A673 (cell line): ENCODE measurements around the gene RNF34. TPM values are rescaled to one million over a fixed set of nuclear protein-coding genes. Genes with fewer than 3 reads are reported as not detected.
A peak's percentile ranks its signal among the peaks of the same experiment; 100 is the strongest.

Source experiments
- BruUV-seq: library from RNA; stranded (reverse); fragments of 400-500 nt; replicated peaks from 2 replicates; lab custom pipeline; 2021; lab: Mats Ljungman, UMichigan
- CTCF ChIA-PET: fragments of 300-600 bp; sonication (Branson Sonifier 250); formaldehyde crosslinking; loops from one replicate; lab custom pipeline; 2022; ENCODE audit warnings: antibody characterized with exemption; lab: Charles Lee
- POLR2A ChIA-PET: fragments of 300-600 bp; sonication (Branson Sonifier 250); formaldehyde crosslinking; loops from one replicate; lab custom pipeline; 2022; ENCODE audit warnings: antibody characterized with exemption; ENCODE audit not compliant: low non-redundant PET; lab: Charles Lee
- DNase-seq: peaks from one replicate; pipeline ENCODE4 v3.0.0-alpha.2; 2015; ENCODE audit warnings: low spot score
- H3K27ac ChIP-seq: fragments of 200-600 bp; sonication (generic); 2 replicates; pipeline ENCODE4 v1.5.1; 2016; ENCODE audit warnings: mixed run types, low read depth, mild to moderate bottlenecking, mixed read lengths, antibody characterized with exemption, low read length; ENCODE audit not compliant: poor library complexity, severe bottlenecking
- H3K27me3 ChIP-seq: fragments of 200-600 bp; sonication (generic); replicated peaks from 2 replicates; pipeline ENCODE4 v1.6.1; 2017; ENCODE audit warnings: mixed run types, low read depth, mild to moderate bottlenecking, mixed read lengths, antibody characterized with exemption, low read length; ENCODE audit not compliant: insufficient read depth, poor library complexity
- H3K36me3 ChIP-seq: fragments of 200-600 bp; sonication (generic); 2 replicates; pipeline ENCODE4 v1.6.1; 2016; ENCODE audit warnings: mixed run types, mild to moderate bottlenecking, mixed read lengths, antibody characterized with exemption, low read length; ENCODE audit not compliant: insufficient read depth, poor library complexity, severe bottlenecking
- H3K4me1 ChIP-seq: fragments of 200-600 bp; sonication (generic); 2 replicates; pipeline ENCODE4 v1.6.1; 2017; ENCODE audit warnings: mixed run types, mild to moderate bottlenecking, mixed read lengths, antibody characterized with exemption, low read length; ENCODE audit not compliant: insufficient read depth, poor library complexity, severe bottlenecking
- H3K4me3 ChIP-seq: fragments of 200-600 bp; sonication (generic); 2 replicates; pipeline ENCODE4 v1.5.1; 2016; ENCODE audit warnings: low read depth, mixed run types, mild to moderate bottlenecking, mixed read lengths, low read length; ENCODE audit not compliant: poor library complexity, severe bottlenecking
- H3K9me3 ChIP-seq: fragments of 200-600 bp; sonication (generic); 2 replicates; pipeline ENCODE4 v1.6.1; 2016; ENCODE audit warnings: mixed run types, low read depth, mild to moderate bottlenecking, mixed read lengths, antibody characterized with exemption, low read length; ENCODE audit not compliant: poor library complexity, severe bottlenecking
- CTCF ChIP-seq: fragments of 300-800, 200-600 bp; sonication (generic); conservative IDR thresholded peaks from 2 replicates; pipeline ENCODE4 v1.5.1; 2017; ENCODE audit warnings: low read depth, mild to moderate bottlenecking, antibody characterized with exemption, low read length, moderate library complexity, mixed read lengths
- EZH2 ChIP-seq: fragments of 200-600 bp; sonication (generic); IDR thresholded peaks from 2 replicates; pipeline ENCODE4 v1.6.1; 2017; ENCODE audit warnings: borderline replicate concordance, low read depth, mild to moderate bottlenecking, mixed read lengths, antibody characterized with exemption, low read length; ENCODE audit not compliant: poor library complexity, severe bottlenecking
- intact Hi-C: fragments of 100-400 bp; cut with micrococcal nuclease; formaldehyde crosslinking; loops from one replicate; pipeline ENCODE4 v1.10.0; 2022; ENCODE audit not compliant: unreplicated experiment
- total RNA-seq: library from RNA; stranded (reverse); gene quantifications from 2 replicates; pipeline ENCODE4 v1.2.3, GENCODE V29; 2021

The RNF34 gene
- total RNA-seq, 1 experiment from 2014 or later = 54.6 TPM

GRCh38 chr12:121441555-121441954 lies 41.6 kb downstream of the RNF34 start:
- CTCF ChIA-PET = interaction anchor here (0.6 to 2.5 kb wide), 4 partner anchors 9 to 1054 kb away, joined by 3 to 10 read pairs (median 4); no protein-coding TSS in a partner anchor
- peaks cover 53% of the 10 kb centered on the region for H3K36me3 ChIP-seq
- H3K9me3 ChIP-seq = peaks cover 4% of the 10 kb centered on the region
- no peak for TF ChIP-seq EZH2
- TF ChIP-seq CTCF = peak; percentile 37
- intact Hi-C loops = loop anchor here (5.0 kb wide), 1 partner anchor 379 kb away; no protein-coding TSS in a partner anchor
- no TSS peak for BruUV-seq
- POLR2A ChIA-PET = no interaction called here
- DNase-seq = peak; percentile 28
- no peaks in the 10 kb centered on the region for H3K4me1 ChIP-seq
- no peak overlapping the region for H3K4me3 ChIP-seq
- no peaks in the 10 kb centered on the region for H3K27me3 ChIP-seq
- H3K27ac ChIP-seq = no peak overlapping the region

- ChIA-PET POLR2A (no interaction called here), CTCF (interaction anchor here (0.6 to 2.5 kb wide), 5 partner anchors 9 to 1055 kb away, joined by 3 to 10 read pairs (median 3); no protein-coding TSS in a partner anchor)
- Histone ChIP-seq H3K27me3 (no peaks in the 10 kb centered on the region), H3K4me3 (no peak overlapping the region), H3K9me3 (no peaks in the 10 kb centered on the region), H3K36me3 (peaks cover 47% of the 10 kb centered on the region), H3K4me1 (no peaks in the 10 kb centered on the region), H3K27ac (no peak overlapping the region)
- intact Hi-C loops = loop anchor here (2.0 to 5.0 kb wide), 2 partner anchors 107 to 380 kb away; no protein-coding TSS in a partner anchor
- no peak for TF ChIP-seq CTCF
- no peak for TF ChIP-seq EZH2
- no TSS peak for BruUV-seq
- DNase-seq = no peak
Observed at GRCh38 chr12:121442028-121442948, 42.4 kb downstream of the RNF34 start.

- peak; percentile 81 for DNase-seq
- H3K27me3 ChIP-seq = no peaks in the 10 kb centered on the region
- BruUV-seq = no TSS peak
- intact Hi-C loops = loop anchor here (2.0 to 5.0 kb wide), 2 partner anchors 109 to 381 kb away; no protein-coding TSS in a partner anchor
- H3K4me3 ChIP-seq = no peak overlapping the region
- no peaks in the 10 kb centered on the region for H3K4me1 ChIP-seq
- peaks cover 44% of the 10 kb centered on the region for H3K36me3 ChIP-seq
- no peaks in the 10 kb centered on the region for H3K9me3 ChIP-seq
- TF ChIP-seq CTCF (peak; percentile 94), EZH2 (no peak)
- H3K27ac ChIP-seq = no peak overlapping the region
- ChIA-PET CTCF (interaction anchor here (0.8 to 2.5 kb wide), 3 partner anchors 18 to 108 kb away, joined by 3 to 10 read pairs (median 6); no protein-coding TSS in a partner anchor), POLR2A (no interaction called here)
Observed at GRCh38 chr12:121443193-121443870, 43.4 kb downstream of the RNF34 start.
